CD4-positive, alpha-beta T cell treated with Interleukin-17A for 4 hours (primary cell): Measurements from ENCODE around the gene HDDC3.
"Not testable (repeated sequence)": the region's sequence is repeated elsewhere in the genome, so short reads cannot be mapped to it uniquely, and the experiment has no call there.

ENCODE experiments used
- DNase-seq: peaks from one replicate; pipeline ENCODE4 v3.0.0-alpha.2; 2020; ENCODE audit warnings: mixed read lengths

The HDDC3 gene

GRCh38 chr15:90928106-90928505, 4.2 kb downstream of the HDDC3 start:
- DNase-seq, result not testable (repeated sequence)

DNA sequence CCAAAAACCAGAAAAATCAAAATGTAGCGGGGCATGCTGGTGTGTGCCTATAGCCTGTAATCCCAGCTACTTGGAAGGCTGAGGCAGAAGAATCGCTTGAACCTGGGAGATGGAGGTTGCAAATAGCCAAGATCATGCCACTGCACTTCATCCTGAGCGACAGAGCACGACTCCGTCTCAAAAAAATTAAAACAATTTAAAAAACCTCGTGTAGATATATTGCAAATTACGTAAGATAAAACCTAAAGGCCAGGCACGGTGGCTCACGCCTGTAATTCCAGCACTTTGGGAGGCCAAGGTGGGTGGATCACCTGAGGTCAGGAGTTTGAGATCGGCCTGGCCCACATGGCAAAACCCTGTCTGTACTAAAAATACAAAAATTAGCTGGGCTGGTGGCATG, 5.6 kb downstream of the HDDC3 start:
- DNase-seq, result not testable (repeated sequence)

DNA sequence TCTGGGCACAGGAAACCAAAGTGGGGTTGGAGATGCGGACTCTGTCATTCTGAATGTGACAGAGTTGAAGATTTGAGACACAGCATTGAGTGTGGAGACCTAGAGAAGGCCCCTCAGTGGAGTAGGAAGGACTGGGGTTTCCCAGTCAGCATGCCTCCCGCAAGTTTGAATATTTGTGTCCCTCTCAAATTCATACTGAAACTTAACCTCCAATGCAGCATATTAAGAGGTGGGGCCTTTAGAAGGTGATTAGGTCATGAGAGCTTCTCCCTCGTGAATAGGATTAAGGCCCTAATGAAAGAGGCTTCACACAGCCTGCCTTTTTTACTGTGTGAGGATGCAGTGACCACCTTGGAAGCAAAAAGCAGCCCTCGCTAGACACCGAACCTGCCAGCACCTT, 8.0 kb downstream of the HDDC3 start:
- DNase-seq, result no peak

DNA sequence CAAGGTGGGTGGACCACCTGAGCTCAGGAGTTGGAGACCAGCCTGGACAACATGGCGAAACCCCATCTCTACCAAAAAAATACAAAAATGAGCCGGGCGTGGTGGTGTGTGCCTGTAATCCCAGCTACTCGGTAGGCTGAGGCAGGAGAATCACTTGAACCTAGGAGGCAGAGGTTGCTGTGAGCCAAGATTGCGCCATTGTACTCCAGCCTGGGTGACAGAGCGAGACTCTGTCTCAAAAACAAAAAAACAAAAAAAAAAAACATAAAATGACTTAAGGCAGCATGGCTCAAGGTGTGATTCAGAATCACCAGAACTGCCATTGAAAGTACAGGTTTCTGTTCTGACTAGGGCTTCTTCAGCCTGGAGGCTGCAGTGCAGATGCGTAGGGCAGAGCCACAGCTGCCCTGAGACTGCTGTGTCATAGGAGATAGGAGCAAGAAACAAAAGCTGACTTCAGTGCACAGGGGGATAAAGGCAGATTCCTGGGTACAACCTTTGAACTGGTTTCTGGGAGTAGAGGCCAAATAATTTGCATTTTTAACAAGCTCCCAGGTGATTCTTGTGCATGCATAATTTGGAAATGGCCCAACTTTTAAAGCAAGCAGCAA, 9.5 kb downstream of the HDDC3 start:
- DNase-seq, result not testable (repeated sequence)

DNA sequence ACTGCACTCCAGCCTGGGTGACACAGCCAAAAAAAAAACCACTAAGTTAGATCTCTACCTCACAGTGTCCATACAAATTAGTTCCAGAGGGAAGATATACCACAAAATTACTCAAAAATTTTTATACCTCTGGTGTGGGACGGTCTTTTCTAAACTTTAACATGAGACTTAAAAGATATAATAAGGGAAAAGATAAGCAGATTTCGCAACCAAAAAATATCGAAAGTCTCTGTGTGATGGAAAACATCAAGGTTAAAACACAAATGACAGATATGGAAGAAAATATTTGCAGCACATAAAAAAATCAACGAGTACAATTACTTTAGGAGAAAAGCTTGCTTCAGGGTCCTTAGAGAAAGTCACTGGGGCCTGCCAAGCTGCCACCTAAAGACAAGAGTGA, 10.5 kb downstream of the HDDC3 start:
- DNase-seq, result no peak

GRCh38 chr15:90918835-90919234, 13.5 kb downstream of the HDDC3 start:
- no peak for DNase-seq

DNA sequence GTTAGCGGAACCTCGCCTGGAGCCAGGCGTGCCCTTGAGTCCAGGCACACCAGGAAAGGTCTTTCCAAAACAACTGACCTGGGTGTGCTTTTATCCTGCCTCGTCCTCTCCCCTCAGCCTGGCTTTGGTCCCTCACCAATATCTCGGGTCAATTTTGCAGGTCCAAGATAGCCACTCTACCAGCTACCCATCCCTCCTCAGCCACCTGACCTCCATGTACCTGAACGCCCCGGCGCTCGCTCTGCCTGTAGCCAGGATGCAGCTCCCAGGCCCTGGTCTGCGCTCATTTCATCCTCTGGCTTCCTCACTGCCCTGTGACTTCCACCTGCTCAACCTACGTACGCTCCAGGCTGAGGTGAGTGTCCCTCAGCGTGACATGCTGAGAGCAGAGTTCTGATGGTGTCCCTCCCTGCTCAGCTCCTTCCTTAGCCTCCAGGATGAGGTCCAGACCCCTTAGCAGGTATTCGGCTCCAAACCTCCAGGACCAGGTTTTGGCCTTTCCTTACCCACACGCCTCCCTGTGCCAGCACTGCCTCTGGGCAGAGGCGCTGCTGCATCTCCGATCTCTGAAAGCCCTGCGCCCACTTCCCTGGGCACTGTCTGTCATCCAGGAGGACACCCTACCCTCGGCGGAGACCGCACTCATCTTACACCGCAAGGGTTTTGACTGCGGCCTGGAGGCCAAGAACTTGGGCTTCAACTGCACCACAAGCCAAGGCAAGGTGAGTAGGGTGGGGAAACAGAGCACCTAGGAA, 14.1 kb downstream of the HDDC3 start:
- DNase-seq, result no peak

- DNase-seq, result no peak
These were observed 14.8 kb downstream of the HDDC3 start for GRCh38 chr15:90917569-90917968.

DNA sequence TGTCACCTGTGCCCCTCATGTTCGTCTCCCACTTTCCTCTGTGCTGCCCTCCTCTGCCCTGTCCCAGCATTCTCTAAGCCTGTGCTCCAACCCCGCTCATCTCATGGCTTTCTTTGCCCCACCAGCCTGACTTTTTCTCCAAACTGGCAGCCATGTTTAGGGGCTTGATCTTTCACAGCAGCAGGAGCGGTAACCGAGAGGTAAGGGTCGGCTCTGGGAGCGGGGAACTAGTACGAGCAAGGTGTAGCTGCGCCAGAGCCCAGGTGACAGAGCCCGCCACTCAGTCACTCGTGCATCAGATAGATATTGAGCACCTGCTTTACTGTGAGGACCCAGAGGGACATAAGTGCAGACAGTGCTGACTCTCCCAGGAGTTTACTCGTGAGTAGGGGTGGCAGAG, 15.9 kb downstream of the HDDC3 start:
- no peak for DNase-seq

GRCh38 chr15:90915808-90916440, 16.4 kb downstream of the HDDC3 start:
- DNase-seq, result no peak

GRCh38 chr15:90915216-90915807, 17.0 kb downstream of the HDDC3 start:
- no peak for DNase-seq

- no peak for DNase-seq
These were observed 17.9 kb downstream of the HDDC3 start for GRCh38 chr15:90914305-90915080.

DNA sequence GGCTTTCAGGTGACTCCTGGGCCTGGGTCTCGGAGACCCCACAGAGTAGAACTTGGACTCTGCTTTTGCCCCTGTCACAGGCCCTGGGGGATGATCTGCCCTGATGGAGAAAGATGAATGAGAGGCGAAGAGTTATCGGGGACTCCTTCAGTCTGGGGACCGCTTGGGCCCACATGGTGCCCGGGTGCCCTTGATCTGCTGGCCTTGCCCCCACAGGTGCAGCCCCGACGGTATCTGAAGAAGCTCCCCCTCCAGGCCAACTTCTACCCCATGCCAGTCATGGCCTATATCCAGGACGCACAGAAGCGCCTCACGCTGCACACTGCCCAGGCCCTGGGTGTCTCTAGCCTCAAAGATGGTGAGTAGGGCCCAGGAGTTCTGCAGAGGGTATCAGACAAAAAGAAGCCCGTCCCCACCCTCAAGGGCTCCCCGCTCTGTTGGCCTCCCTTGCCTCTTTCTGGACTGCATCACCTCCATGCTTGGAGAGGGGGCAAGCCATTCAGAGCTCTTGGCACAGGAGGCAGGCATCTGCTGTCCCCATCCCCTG, 18.9 kb downstream of the HDDC3 start:
- no peak for DNase-seq

DNA sequence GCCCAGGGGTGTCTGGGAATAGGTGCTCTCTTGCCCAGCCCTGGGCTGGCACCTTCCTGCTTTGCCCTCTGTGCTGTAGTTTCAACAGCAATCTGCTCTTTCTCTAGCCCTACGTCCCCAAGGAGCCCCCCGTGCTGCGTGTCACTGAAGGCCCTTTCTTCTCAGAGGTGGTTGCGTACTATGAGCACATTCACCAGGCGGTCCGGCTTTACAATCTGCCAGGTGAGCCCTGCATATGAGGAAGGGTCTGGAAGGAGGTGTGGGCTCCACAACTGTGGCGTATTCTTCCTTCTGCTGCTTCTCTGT, 19.6 kb downstream of the HDDC3 start:
- DNase-seq, result no peak

GRCh38 chr15:90911906-90912769, 20.2 kb downstream of the HDDC3 start:
- no peak for DNase-seq

DNA sequence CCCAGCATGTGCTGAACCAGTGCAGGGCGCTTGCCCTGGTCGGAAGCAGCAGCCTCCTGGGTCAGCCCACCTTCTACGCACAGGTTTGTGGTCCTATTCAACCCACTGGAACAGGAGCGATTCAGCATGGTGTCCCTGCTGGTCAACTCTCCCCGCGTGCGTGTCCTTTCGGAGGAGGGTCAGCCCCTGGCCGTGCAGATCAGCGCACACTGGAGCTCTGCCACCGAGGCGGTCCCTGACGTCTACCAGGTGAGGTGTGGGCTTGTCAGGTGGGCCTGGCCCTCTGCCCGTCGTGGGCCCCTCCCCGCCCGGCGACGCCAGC, 21.1 kb downstream of the HDDC3 start:
- DNase-seq, result no peak

- DNase-seq, result no peak
These were observed 21.7 kb downstream of the HDDC3 start for GRCh38 chr15:90910441-90911301.

DNA sequence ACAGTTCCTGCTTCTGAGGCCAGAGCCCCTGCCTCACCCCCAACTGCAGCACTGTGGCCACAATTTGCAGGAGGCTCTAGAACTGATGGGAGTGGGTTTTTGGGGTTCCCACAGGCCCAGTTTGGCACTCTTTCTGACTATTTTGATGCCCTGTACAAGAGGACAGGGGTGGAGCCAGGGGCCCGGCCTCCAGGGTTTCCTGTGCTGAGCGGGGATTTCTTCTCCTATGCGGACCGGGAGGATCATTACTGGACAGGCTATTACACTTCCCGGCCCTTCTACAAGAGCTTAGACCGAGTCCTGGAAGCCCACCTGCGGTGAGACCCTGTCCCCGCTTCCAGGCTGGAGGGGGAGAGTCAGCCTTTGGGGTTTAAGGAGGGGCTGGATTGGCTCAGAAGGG, 22.4 kb downstream of the HDDC3 start:
- no peak for DNase-seq

GRCh38 chr15:90909449-90909848, 22.9 kb downstream of the HDDC3 start:
- not testable (repeated sequence) for DNase-seq

DNA sequence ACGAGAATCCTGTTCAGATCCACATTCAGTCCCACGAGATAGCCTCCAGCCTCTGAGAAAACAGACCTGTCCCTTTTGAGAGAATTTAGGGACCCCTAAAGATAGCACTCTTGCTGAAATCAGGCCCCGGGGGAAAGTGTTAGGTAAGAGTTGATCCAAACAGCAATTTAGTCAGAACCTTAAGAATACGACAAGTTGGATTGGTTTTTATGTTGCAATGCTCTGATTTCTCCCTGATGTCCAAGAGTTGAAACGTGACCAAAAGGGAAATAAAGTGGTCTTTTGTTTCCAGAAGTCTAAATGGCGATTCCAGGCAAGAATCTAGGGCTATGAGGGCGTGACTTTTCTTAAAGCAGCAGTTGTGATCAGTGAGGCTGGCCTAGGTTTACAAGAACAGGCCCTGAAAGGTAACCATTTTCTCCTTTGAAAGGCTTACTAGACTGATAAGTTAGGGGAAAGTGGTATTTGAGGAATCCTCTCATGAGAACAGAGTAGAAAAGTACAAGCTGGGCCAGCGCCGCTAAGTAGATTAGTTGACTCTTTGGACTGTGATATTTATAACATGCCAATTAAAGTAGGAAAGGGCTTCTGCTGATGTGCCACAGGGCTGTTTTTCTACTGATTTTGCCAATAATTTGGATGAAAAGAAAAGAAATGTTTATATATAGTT, 24.4 kb downstream of the HDDC3 start:
- no peak for DNase-seq
